GM19099 (cell line): ENCODE results near the gene AADACL3.

Experiments
- POLR2A ChIP-seq: IDR thresholded peaks from 3 replicates; pipeline ENCODE4 v1.6.1; 2011; ENCODE audit warnings: low read depth; ENCODE audit not compliant: insufficient read length; ENCODE audit errors: extremely low read depth

The AADACL3 gene

DNA sequence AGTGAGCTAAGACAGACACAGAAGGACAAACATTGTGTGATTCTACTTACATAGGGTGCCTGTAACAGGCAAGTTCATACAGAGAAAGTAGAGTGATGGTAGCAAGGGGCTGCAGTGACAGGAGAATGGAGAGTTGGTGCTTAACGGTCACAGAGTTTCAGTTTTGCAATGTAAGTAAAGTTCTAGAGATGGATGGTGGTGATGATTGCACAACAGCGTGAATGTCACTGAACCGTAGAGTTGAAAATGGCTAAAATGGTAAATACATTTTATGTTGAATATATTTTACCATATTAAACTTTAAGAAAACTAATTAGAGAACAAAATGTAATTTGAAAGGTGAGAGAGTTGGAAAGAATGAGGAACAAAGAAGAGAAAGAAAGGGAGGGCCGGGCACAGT lies 38.8 kb downstream of the AADACL3 start:
- TF ChIP-seq POLR2A, result no peak

- no peak for TF ChIP-seq POLR2A
These were observed 40.4 kb downstream of the AADACL3 start for GRCh38 chr1:12756273-12756672.

DNA sequence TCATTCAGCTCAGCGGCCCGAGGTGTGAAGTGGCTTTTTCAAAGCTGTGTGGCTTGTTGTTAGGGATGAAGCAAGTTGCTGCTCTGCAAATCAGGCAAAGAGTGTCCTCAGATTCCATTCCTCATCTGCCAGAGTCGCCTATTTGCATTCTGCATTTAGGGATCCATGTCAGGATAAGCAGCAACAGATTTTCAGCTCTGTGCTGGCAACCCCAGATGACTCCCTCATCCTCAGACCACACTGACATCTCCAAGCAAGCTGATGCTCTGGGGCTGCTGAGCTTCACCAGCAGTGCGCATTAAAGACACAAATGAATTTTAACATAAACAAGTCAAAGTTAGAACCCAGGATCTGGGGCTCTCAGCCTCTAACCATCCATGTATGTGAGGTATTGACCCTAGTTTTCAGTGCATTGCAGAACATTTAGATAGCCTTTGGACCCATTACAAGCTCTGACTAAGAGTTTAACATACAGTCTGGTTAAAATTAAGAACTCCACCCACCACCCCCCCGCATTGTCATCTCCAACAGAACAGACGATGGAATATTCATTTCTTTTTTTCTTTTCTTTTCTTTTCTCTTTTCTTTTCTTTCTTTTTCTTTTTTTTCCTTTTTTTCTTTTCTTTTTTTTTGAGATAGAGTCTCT lies 41.0 kb downstream of the AADACL3 start:
- no peak for TF ChIP-seq POLR2A

DNA sequence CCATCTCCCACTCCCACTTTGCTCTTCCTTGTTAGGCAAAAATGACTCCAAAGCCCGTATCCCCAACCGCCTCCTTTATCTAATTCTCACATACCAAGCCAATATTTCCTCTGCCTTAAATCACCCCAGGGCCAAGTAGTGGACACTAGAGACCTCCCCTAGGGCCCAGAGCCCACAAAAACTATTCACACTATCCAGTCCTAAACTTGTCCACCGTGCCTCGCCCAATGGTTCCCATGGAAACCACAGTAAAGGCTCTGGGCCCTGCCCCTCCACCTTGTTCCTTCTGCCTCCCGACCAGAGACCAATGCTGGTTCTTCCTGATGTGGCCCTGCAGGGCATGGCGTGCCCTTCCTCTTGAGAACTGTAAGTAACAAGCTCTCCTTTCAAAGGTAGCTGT lies 41.9 kb downstream of the AADACL3 start:
- TF ChIP-seq POLR2A, result no peak

DNA sequence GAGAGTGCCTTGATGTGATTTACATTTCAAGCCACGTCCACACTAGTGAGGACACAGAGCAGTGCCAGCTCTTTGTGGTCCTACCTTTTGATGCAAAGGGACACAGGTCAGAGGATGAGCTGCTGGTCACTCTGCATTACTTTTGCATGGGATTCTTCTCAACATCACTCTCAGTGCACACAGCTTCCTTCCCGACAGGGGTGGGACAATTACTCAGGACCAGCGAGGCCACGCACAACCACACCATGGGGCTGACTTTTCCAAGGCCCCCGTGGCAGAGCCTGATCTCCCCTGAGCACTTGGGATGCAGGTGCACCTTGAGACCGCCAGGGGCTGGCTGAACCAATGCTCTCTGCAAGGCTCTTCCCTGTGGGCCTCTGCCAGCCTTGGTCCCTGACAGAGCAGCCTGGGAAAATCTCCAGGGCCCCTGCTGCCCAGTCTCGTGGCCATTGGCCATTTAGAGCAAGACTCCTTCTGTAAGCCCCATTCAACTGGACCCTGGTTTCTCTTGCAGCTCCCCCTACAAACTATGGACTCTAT lies 44.4 kb downstream of the AADACL3 start:
- no peak for TF ChIP-seq POLR2A

GRCh38 chr1:12761781-12762180 lies 45.9 kb downstream of the AADACL3 start:
- no peak for TF ChIP-seq POLR2A

DNA sequence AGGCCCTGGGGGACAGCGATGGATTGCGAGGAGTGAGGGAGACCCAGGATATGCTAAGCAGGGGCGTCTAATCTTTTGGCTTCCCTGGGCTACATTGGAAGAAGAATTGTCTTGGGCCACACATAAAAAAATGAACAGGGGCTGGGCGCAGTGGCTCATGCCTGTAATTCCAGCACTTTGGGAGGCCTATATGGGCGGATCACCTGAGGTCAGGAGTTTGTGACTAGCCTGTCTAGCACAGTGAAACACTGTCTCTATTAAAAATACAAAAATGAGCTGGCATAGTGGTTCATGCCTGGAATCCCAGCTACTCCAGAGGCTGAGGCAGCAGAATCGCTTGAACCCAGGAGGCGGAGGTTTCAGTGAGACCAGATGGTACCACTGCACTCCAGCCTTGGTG lies 46.9 kb downstream of the AADACL3 start:
- no peak for TF ChIP-seq POLR2A

DNA sequence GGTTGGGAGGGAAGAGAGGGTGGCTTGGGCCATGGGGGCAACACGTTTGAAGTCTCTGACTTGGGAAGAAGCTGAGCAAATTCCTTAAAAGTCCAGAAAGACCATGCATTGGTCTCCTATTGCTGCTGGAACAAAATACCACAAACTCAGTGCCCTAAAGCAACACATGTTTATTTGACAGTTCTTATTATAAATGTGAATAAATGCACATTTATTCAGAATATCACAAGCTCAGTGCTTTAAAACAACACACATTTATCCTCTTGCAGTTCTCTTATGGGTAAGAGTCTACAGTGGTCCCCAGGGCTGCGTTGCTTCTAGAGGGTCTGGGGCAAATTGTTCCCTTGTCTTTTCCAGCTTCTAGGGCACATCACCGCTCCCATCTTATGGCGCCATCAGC lies 47.6 kb downstream of the AADACL3 start:
- no peak for TF ChIP-seq POLR2A

GRCh38 chr1:12764016-12764415 lies 48.1 kb downstream of the AADACL3 start:
- no peak for TF ChIP-seq POLR2A

DNA sequence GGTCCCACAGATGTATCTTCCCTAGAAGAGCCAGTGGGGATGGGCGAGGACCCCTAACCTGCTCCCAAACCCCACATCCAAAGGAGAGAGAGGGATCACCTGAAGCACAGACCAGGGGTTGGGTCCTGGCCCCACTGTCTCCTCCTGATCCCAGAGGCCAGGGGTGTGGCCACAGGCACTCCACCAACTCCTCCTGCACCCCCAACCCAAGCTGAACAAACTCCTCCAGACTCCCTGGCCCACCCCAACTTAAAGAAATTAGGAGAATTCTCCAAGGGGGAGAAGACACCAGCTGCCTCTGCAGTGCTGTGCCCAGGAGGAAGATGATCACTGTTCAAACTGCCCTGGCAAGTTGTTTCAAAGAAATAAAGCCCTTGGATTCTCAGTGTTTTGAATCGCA lies 53.1 kb downstream of the AADACL3 start:
- TF ChIP-seq POLR2A, result no peak

DNA sequence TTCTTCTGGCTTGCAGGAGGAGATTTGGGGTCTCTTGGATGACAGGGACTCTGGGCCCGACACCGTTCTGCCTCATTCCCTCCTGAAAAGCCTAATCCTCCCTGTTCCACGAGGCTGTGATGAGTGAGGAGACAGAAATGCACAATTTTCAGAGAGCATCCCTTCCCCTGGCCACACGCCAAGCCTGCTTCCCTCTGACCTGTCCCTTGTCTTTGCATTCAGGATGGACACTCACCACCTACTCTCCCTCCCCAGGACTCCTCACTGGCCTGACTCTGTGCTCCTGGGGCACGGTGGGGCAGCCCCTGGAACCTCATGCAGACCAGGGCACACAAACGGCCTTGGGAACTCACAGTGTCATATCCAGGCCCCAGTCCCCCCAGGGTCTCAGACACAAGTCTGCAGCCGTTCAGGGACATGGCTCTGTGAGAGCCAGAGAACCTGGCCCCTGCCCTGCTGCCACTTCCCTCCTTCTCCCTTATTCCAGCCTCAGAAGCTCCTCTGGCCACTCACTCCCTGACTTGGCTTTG lies 54.1 kb downstream of the AADACL3 start:
- no peak for TF ChIP-seq POLR2A

GRCh38 chr1:12770620-12771019 lies 54.7 kb downstream of the AADACL3 start:
- TF ChIP-seq POLR2A, result no peak

DNA sequence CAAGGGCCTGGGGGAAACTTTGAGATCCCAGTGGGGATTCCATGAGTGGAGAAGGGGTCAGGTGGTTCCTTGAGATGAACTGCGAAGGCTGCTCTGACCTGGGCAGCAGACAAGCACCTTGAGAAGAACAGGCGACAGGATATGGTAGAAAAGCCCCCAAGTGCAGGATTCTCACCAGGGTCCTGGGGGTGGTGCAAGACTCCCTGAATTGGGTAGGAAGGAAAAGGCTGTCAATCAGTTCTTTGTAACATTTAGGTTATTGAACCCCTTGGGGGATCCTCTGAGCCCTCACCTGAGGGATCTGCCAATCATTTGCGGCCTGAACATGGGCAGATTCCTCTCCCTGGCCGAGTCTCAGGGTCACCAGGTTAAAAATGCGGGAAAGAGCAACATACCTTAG lies 55.3 kb downstream of the AADACL3 start:
- no peak for TF ChIP-seq POLR2A

DNA sequence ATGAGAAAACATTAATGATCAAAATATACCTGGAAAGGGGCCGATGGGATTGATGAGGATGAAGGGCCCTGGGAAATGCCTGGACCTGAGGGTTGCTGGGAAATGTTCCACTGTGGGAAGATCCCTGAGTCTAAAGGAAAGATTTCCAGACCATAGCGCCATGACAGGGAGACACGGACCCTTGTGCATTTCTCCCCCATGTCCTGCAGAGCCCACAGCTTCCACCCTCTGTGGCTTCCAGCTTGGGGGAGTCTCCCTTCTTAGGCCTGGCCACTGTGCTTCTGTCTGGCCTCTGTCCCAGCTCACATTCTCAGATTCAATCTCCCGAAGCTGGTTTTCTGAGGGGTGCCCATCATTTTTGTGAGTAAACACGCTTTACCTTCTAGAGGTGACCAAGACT lies 56.6 kb downstream of the AADACL3 start:
- TF ChIP-seq POLR2A, result no peak

DNA sequence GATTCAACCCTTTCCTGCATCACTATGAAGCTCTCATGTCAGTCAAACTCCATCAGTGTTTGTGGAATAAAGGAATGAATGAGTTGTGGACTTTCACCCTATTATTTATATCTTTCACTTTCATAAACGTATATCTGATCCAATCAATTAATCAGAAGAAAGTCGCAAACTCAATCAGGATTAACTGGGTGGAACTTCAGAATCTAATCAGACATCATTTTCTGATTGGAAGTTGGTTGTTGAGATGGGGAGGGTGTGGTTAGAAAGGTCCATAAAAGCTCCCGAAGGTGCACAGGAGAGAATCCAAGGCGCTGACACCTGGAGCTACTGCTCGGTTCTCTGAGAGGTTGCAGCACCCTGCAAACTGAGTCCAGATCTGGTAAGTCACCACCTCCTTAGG lies 57.5 kb downstream of the AADACL3 start, which contains the start of gene PRAMEF12:
Gene PRAMEF12, plus strand, starts transcription at position 301 of the 400 bp plus-strand sequence. CDS start 1,130 bp downstream, outside the sequence.
- no peak for TF ChIP-seq POLR2A

DNA sequence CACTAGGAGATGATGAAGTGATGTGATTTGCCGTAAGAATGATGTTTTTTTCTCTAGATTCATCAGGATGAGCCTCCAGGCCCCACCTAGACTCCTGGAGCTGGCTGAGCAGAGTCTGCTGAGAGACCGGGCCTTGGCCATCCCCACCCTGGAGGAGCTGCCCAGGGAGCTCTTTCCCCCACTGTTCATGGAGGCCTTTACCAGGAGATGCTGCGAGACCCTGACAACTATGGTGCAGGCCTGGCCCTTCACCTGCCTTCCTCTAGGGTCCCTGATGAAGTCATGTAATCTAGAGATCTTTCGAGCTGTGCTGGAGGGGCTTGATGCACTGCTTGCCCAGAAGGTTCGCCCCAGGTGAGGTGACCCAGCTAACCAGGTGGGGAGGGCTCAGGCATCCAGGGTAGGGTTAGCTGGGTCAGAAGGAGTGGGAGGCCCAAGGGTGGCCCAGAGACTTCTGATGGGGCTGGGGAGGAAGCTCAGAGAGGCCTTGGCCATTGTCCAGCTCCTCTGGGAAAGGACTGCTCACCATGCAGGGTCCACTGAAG lies 59.0 kb downstream of the AADACL3 start:
- no peak for TF ChIP-seq POLR2A
